Osteocyte (in vitro differentiated cells): ENCODE measurements around the gene CNGA3. TPM values are rescaled to one million over a fixed set of nuclear protein-coding genes. Genes with fewer than 3 reads are reported as not detected.
A peak's percentile ranks its signal among the peaks of the same experiment; 100 is the strongest.

Experiments
- DNase-seq: peaks from one replicate; pipeline ENCODE4 v3.0.0; 2021; ENCODE audit warnings: mixed read lengths; ENCODE audit not compliant: unreplicated experiment; ENCODE audit errors: extremely low spot score
- H3K27ac Mint-ChIP-seq: one replicate; pipeline ENCODE4 v1.8.0; 2021; ENCODE audit warnings: mild to moderate bottlenecking, mixed read lengths; ENCODE audit not compliant: unreplicated experiment
- H3K27me3 Mint-ChIP-seq: one replicate; pipeline ENCODE4 v1.8.0; 2021; ENCODE audit warnings: mixed read lengths; ENCODE audit not compliant: unreplicated experiment
- H3K36me3 Mint-ChIP-seq: one replicate; pipeline ENCODE4 v1.8.0; 2021; ENCODE audit warnings: mixed read lengths; ENCODE audit not compliant: unreplicated experiment
- H3K4me1 Mint-ChIP-seq: one replicate; pipeline ENCODE4 v1.8.0; 2021; ENCODE audit warnings: mixed read lengths; ENCODE audit not compliant: unreplicated experiment
- H3K4me3 Mint-ChIP-seq: one replicate; pipeline ENCODE4 v1.8.0; 2021; ENCODE audit warnings: mild to moderate bottlenecking, moderate library complexity, mixed read lengths; ENCODE audit not compliant: unreplicated experiment
- H3K9me3 Mint-ChIP-seq: one replicate; pipeline ENCODE4 v1.8.0; 2021; ENCODE audit warnings: mixed read lengths; ENCODE audit not compliant: unreplicated experiment
- total RNA-seq: library from RNA; stranded (reverse); gene quantifications from 2 replicates; pipeline ENCODE4 v1.2.1, GENCODE V29; 2021
- TF ChIP-seq, protein P1 (sequence below): fragments of 200-600 bp; sonication (generic); IDR thresholded peaks from 2 replicates; pipeline ENCODE4 v1.5.0; 2021; ENCODE audit warnings: antibody characterized with exemption, mild to moderate bottlenecking, moderate library complexity

CNGA3 gene
- total RNA-seq, 1 donor from 2014 or later, result not detected

GRCh38 chr2:98445683-98446581, 99.7 kb downstream of the CNGA3 start:
- Mint-ChIP-seq H3K4me3 (peak overlapping the region; percentile 87), H3K4me1 (peaks cover 20% of the 10 kb centered on the region), H3K36me3 (no peaks in the 10 kb centered on the region), H3K27me3 (peaks cover under 1% of the 10 kb centered on the region), H3K9me3 (no peaks in the 10 kb centered on the region), H3K27ac (peak overlapping the region; percentile 74)
- TF ChIP-seq, protein P1, sequence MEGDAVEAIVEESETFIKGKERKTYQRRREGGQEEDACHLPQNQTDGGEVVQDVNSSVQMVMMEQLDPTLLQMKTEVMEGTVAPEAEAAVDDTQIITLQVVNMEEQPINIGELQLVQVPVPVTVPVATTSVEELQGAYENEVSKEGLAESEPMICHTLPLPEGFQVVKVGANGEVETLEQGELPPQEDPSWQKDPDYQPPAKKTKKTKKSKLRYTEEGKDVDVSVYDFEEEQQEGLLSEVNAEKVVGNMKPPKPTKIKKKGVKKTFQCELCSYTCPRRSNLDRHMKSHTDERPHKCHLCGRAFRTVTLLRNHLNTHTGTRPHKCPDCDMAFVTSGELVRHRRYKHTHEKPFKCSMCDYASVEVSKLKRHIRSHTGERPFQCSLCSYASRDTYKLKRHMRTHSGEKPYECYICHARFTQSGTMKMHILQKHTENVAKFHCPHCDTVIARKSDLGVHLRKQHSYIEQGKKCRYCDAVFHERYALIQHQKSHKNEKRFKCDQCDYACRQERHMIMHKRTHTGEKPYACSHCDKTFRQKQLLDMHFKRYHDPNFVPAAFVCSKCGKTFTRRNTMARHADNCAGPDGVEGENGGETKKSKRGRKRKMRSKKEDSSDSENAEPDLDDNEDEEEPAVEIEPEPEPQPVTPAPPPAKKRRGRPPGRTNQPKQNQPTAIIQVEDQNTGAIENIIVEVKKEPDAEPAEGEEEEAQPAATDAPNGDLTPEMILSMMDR, result no peak
- DNase-seq, result no peak

DNA sequence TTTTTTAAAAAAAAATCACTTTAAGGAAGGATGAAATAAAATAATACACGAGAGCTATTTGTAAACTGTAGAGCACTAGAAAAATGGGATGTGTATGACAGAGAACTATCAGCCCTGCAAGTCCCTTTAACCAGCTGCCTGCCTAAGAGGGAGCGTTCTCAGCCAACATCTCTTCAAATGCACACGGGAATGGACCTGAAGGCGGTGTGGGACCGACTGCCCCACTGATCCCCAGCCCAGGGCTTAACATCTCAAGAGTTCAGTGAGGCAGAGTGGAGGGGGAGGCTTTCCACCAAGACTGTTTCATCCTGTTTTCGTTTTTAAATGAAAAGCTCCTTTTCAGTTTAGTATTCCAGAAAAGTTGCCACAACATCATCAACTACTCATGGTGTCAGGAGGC, 100.6 kb downstream of the CNGA3 start:
- Mint-ChIP-seq H3K36me3 (no peaks in the 10 kb centered on the region), H3K4me3 (no peak overlapping the region), H3K27ac (no peak overlapping the region), H3K4me1 (peaks cover 20% of the 10 kb centered on the region), H3K27me3 (no peaks in the 10 kb centered on the region), H3K9me3 (no peaks in the 10 kb centered on the region)
- TF ChIP-seq, protein P1, result no peak
- DNase-seq, result no peak

Other genes starting within 250 kb of the CNGA3 start
- gene INPP4A, start 98.4 kb downstream of the CNGA3 start, total RNA-seq, result 31.4 and 31.5 TPM in 2 replicates